GM18868 (cell line): ENCODE measurements around the gene ADGRG4.

ENCODE experiments used
- ATAC-seq: cut with Tn5 transposase; IDR thresholded peaks from one replicate; pipeline ENCODE4 v1.9.1; 2021; ENCODE audit warnings: mild to moderate bottlenecking, moderate library complexity; ENCODE audit not compliant: unreplicated experiment

The ADGRG4 gene

GRCh38 chrX:136453771-136454170, 153.0 kb downstream of the ADGRG4 start:
- no peak for ATAC-seq

- ATAC-seq = no peak
Observed at GRCh38 chrX:136456133-136456532, 155.4 kb downstream of the ADGRG4 start.

GRCh38 chrX:136457303-136457917, 156.6 kb downstream of the ADGRG4 start:
- ATAC-seq = no peak

- ATAC-seq = no peak
Observed at GRCh38 chrX:136464589-136464988, 163.8 kb downstream of the ADGRG4 start.
